Panc1 (cell line): Measurements from ENCODE around the gene DCN.

Source experiments
- POLR2AphosphoS5 ChIP-seq: IDR thresholded peaks from 2 replicates; pipeline ENCODE4 v1.6.1; 2012; ENCODE audit warnings: mild to moderate bottlenecking, low read depth, low read length, moderate library complexity
- TCF7L2 ChIP-seq: IDR thresholded peaks from 2 replicates; pipeline ENCODE4 v1.6.1; 2011; ENCODE audit warnings: mild to moderate bottlenecking, low read depth, low read length, inconsistent platforms
- TF ChIP-seq, protein P1 (sequence below): fragments of 450-650 bp; IDR thresholded peaks from 2 replicates; pipeline ENCODE4 v1.5.1; 2017; ENCODE audit warnings: mild to moderate bottlenecking
- TF ChIP-seq, protein P2 (sequence below), 2 experiments: IDR thresholded peaks; 2 replicates each; pipeline ENCODE4 v1.6.1; 2011 to 2012; ENCODE audit warnings: low read depth in 2 of 2, control low read depth in 1 of 2, low read length in 1 of 2, mild to moderate bottlenecking in 1 of 2, moderate library complexity in 1 of 2; ENCODE audit not compliant: insufficient read depth in 1 of 2

DNA sequence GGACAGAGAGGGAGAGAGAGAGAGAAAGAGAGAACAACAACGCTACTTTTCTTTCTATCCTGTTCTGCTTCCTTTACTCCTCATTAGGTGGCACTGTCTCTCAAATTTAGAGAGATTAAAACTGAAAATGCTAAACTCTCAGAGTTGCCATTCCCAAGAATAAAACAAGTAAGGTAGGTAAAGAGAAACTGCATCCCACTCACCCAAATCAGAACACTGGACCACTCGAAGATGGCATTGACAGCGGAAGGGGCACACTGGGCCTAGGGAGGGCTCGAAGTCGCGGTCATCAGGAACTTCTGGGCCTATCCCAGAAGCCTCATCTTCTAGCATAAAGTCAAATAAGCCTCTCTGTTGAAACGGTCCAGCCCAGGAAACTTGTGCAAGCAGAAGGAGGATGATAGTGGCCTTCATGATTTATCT lies 4.5 kb downstream of the DCN start:
- TF ChIP-seq, protein P1, sequence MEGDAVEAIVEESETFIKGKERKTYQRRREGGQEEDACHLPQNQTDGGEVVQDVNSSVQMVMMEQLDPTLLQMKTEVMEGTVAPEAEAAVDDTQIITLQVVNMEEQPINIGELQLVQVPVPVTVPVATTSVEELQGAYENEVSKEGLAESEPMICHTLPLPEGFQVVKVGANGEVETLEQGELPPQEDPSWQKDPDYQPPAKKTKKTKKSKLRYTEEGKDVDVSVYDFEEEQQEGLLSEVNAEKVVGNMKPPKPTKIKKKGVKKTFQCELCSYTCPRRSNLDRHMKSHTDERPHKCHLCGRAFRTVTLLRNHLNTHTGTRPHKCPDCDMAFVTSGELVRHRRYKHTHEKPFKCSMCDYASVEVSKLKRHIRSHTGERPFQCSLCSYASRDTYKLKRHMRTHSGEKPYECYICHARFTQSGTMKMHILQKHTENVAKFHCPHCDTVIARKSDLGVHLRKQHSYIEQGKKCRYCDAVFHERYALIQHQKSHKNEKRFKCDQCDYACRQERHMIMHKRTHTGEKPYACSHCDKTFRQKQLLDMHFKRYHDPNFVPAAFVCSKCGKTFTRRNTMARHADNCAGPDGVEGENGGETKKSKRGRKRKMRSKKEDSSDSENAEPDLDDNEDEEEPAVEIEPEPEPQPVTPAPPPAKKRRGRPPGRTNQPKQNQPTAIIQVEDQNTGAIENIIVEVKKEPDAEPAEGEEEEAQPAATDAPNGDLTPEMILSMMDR: peak; percentile 34; the same call in 1 of the 2 replicates
- no peak for TF ChIP-seq POLR2AphosphoS5
- TF ChIP-seq, protein P2, sequence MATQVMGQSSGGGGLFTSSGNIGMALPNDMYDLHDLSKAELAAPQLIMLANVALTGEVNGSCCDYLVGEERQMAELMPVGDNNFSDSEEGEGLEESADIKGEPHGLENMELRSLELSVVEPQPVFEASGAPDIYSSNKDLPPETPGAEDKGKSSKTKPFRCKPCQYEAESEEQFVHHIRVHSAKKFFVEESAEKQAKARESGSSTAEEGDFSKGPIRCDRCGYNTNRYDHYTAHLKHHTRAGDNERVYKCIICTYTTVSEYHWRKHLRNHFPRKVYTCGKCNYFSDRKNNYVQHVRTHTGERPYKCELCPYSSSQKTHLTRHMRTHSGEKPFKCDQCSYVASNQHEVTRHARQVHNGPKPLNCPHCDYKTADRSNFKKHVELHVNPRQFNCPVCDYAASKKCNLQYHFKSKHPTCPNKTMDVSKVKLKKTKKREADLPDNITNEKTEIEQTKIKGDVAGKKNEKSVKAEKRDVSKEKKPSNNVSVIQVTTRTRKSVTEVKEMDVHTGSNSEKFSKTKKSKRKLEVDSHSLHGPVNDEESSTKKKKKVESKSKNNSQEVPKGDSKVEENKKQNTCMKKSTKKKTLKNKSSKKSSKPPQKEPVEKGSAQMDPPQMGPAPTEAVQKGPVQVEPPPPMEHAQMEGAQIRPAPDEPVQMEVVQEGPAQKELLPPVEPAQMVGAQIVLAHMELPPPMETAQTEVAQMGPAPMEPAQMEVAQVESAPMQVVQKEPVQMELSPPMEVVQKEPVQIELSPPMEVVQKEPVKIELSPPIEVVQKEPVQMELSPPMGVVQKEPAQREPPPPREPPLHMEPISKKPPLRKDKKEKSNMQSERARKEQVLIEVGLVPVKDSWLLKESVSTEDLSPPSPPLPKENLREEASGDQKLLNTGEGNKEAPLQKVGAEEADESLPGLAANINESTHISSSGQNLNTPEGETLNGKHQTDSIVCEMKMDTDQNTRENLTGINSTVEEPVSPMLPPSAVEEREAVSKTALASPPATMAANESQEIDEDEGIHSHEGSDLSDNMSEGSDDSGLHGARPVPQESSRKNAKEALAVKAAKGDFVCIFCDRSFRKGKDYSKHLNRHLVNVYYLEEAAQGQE (IDR thresholded peaks at IDR 0.05; ENCODE audit: insufficient read depth in 1 of 2, low read depth in 2 of 2, low read length in 1 of 2): no peak
- no peak for TF ChIP-seq TCF7L2
